DOHH2 (cell line): ENCODE measurements around the gene SRBD1.

Experiments
- EZH2phosphoT487 ChIP-seq: fragments of 200-600 bp; sonication (generic); IDR thresholded peaks from 2 replicates; pipeline ENCODE4 v1.6.1; 2017; ENCODE audit warnings: borderline replicate concordance, mild to moderate bottlenecking, antibody characterized with exemption, low read length, moderate library complexity, mixed read lengths
- TF ChIP-seq, protein P1 (sequence below): fragments of 200-600 bp; sonication (generic); IDR thresholded peaks from one replicate; pipeline ENCODE4 v1.5.1; 2014; ENCODE audit warnings: antibody characterized with exemption, mild to moderate bottlenecking, low read depth, low read length; ENCODE audit not compliant: poor library complexity, severe bottlenecking

DNA sequence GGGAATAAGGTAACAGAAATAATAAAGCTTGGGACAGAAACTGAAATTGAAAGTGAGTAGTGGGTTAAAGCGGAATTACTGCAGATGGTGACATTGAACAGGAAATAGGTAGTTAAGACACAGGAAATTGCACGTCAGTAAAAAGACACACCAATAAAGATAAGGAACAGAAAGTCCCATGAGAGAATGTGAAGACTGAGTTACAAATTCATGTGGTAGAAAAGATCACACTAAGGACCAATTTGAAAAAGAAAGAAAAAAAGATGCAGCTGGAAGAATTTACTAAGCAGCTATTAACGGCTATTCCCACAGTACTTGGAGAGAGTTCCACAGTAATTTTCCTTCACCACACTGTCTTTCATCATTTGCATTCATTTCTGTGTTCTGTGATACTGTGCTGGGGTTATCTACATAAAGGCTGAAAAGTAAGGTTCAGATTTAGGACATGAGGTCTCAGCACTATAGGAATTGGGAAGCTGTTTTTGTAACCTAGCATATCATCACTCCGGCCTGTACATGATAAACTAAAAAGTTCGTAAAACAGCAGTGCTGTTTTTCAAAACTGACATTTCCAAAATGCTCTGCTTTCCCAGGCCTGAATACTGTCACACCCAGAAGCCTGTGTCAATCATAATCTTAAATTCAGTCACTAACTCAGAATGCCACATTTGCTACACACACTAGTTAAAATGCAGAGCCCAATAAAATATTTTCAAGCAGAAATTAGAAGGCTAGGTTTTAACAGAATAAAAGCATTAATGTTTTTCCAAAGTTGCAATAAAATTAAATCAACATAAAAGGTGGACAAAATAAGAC, 42.9 kb downstream of the SRBD1 start:
- TF ChIP-seq, protein P1, sequence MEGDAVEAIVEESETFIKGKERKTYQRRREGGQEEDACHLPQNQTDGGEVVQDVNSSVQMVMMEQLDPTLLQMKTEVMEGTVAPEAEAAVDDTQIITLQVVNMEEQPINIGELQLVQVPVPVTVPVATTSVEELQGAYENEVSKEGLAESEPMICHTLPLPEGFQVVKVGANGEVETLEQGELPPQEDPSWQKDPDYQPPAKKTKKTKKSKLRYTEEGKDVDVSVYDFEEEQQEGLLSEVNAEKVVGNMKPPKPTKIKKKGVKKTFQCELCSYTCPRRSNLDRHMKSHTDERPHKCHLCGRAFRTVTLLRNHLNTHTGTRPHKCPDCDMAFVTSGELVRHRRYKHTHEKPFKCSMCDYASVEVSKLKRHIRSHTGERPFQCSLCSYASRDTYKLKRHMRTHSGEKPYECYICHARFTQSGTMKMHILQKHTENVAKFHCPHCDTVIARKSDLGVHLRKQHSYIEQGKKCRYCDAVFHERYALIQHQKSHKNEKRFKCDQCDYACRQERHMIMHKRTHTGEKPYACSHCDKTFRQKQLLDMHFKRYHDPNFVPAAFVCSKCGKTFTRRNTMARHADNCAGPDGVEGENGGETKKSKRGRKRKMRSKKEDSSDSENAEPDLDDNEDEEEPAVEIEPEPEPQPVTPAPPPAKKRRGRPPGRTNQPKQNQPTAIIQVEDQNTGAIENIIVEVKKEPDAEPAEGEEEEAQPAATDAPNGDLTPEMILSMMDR = no peak
- no peak for TF ChIP-seq EZH2phosphoT487
